Testis (tissue), 3 donors: ENCODE measurements around the gene TBC1D13. TPM values are rescaled to one million over a fixed set of nuclear protein-coding genes. Genes with fewer than 3 reads are reported as not detected.
"Not testable (repeated sequence)": the region's sequence is repeated elsewhere in the genome, so short reads cannot be mapped to it uniquely, and the experiment has no call there.

Experiments used
- DNase-seq: peaks from one replicate; pipeline ENCODE4 v3.0.0-alpha.2; 2019
- H3K27ac ChIP-seq, 2 donors: fragments of 200-600 bp; sonication (generic); one replicate each; pipeline ENCODE4 v1.5.1; 2019
- H3K27me3 ChIP-seq: fragments of 200-600 bp; sonication (generic); one replicate; pipeline ENCODE4 v1.5.1; 2019
- H3K36me3 ChIP-seq: fragments of 200-600 bp; sonication (generic); one replicate; pipeline ENCODE4 v1.5.1; 2017; ENCODE audit warnings: low read depth; ENCODE audit errors: missing control alignments
- H3K4me1 ChIP-seq: fragments of 200-600 bp; sonication (generic); one replicate; pipeline ENCODE4 v1.5.1; 2019
- H3K4me3 ChIP-seq, 2 donors: fragments of 200-600 bp; sonication (generic); one replicate each; pipeline ENCODE4 v1.5.1; 2017 to 2019
- H3K9me3 ChIP-seq: fragments of 200-600 bp; sonication (generic); one replicate; pipeline ENCODE4 v1.5.1; 2017
- CTCF ChIP-seq, 3 experiments: fragments of 450-650 bp in 2 of 3; fragments of 200-600 bp in 1 of 3; sonication (generic) in 1 of 3; IDR thresholded peaks; one replicate each; pipeline ENCODE4 v1.5.1; 2016 to 2019; ENCODE audit warnings: antibody characterized with exemption in 3 of 3, mild to moderate bottlenecking in 2 of 3, moderate library complexity in 1 of 3
- POLR2A ChIP-seq: fragments of 450-650 bp; IDR thresholded peaks from one replicate; pipeline ENCODE4 v1.6.1; 2017; ENCODE audit warnings: antibody characterized with exemption, mild to moderate bottlenecking, moderate library complexity
- WGBS, 2 donors: methylation state at CpG; one replicate each; pipeline ENCODE4 v1.1.5; 2018; 5-methylcytosine and 5-hydroxymethylcytosine counted together
- intact Hi-C: fragments of 100-400 bp; cut with DNase I; formaldehyde crosslinking; loops from one replicate; pipeline ENCODE4 v1.15.1; 2023; ENCODE audit warnings: low total_unique reads
- polyA plus RNA-seq: library from polyadenylated mRNA; stranded (reverse); fragments of 350-450 nt; fragmentation: Illumina TruSeq; extraction: RNeasy Lipid Tissue Mini Kit (QIAGEN cat#74804); gene quantifications from one replicate; pipeline ENCODE4 v1.2.3, GENCODE V29; 2014; ENCODE audit warnings: low read depth, low replicate concordance; ENCODE audit not compliant: insufficient read depth
- total RNA-seq, 2 donors: library from RNA; depleted of rRNA; stranded (reverse); fragments of >200 nt; gene quantifications; one replicate each; pipeline ENCODE4 v1.2.3, GENCODE V29; 2016

Gene TBC1D13
- total and polyA plus RNA-seq, 3 donors from 2014 or later = 14.3 to 15.7 (median 15.5) TPM

- whole genome bisulfite sequencing, 2 donors = 86 to 93% methylated on average over 11 to 14 of the region's 14 CpGs
- H3K4me3 ChIP-seq = no peak overlapping the region
- no peak overlapping the region for H3K27ac ChIP-seq
- no peaks in the 10 kb centered on the region for H3K4me1 ChIP-seq
- H3K36me3 ChIP-seq = no peaks in the 10 kb centered on the region
- DNase-seq = no peak
- no peaks in the 10 kb centered on the region for H3K27me3 ChIP-seq
- TF ChIP-seq CTCF (IDR thresholded peaks at IDR 0.05) (no peak), POLR2A (no peak)
- no peaks in the 10 kb centered on the region for H3K9me3 ChIP-seq
- intact Hi-C loops = no loop called here
Measured at GRCh38 chr9:128836509-128837145, 49.6 kb downstream of the TBC1D13 start.

GRCh38 chr9:128838338-128838737, 51.3 kb downstream of the TBC1D13 start:
- H3K9me3 ChIP-seq = no peaks in the 10 kb centered on the region
- 79 to 100% methylated on average over 3 of the region's 3 CpGs for WGBS, 2 donors
- no peaks in the 10 kb centered on the region for H3K27me3 ChIP-seq
- no peak for DNase-seq
- intact Hi-C loops = no loop called here
- H3K4me1 ChIP-seq = no peaks in the 10 kb centered on the region
- TF ChIP-seq POLR2A (no peak), CTCF (IDR thresholded peaks at IDR 0.05) (no peak)
- no peaks in the 10 kb centered on the region for H3K36me3 ChIP-seq
- H3K4me3 ChIP-seq = no peak overlapping the region
- H3K27ac ChIP-seq = no peak overlapping the region

- WGBS, 2 donors = 92 to 97% methylated on average over 1 of the region's 1 CpG
- intact Hi-C loops = no loop called here
- no peak for TF ChIP-seq POLR2A
- TF ChIP-seq CTCF (IDR thresholded peaks at IDR 0.05) = no peak
- Histone ChIP-seq H3K27ac (no peak overlapping the region), H3K4me1 (no peaks in the 10 kb centered on the region), H3K9me3 (no peaks in the 10 kb centered on the region), H3K36me3 (no peaks in the 10 kb centered on the region), H3K4me3 (no peak overlapping the region), H3K27me3 (no peaks in the 10 kb centered on the region)
- DNase-seq = no peak
Measured at GRCh38 chr9:128840524-128840923, 53.5 kb downstream of the TBC1D13 start.

DNA sequence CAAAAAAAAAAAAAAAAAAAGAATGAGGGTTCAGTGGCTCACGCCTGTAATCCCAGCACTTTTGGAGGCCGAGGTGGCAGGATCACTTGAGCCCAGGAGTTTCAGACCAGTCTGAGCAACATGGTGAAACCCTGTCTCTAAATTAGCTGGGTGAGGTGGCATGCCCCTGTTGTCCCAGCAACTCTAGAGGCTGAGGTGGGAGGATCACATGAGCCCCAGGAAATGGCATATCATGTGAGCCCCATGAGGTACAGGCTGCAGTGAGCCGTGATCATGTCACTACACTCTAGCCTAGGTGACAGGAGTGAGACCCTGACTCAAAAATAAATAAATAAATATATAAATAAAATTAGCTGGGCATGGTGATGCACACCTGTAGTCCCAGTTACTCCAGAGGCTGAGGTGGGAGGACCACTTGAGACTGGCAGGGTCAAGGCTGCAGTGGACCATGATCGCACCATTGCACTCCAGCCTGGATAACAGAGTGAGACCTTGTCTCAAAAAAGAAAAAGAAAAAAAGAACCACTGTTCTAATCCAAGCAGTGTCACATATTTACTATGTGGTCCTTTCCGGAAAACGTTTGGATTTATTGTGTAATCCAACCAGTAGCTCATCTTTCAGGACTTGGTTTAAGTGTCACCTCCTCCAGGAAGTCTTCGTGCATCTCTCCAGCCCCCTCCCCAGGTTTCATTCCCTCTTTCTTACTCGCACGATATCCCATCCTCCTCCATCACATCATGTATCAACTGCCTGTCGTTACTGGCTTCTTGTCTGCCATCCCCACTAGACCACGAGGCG, 54.8 kb downstream of the TBC1D13 start:
- DNase-seq = no peak
- 90 to 91% methylated on average over 12 of the region's 12 CpGs for WGBS, 2 donors
- TF ChIP-seq POLR2A (no peak), CTCF (IDR thresholded peaks at IDR 0.05) (no peak)
- intact Hi-C loops = no loop called here
- no peaks in the 10 kb centered on the region for H3K4me1 ChIP-seq
- H3K9me3 ChIP-seq = no peaks in the 10 kb centered on the region
- no peak overlapping the region for H3K27ac ChIP-seq
- no peak overlapping the region for H3K4me3 ChIP-seq
- no peaks in the 10 kb centered on the region for H3K27me3 ChIP-seq
- H3K36me3 ChIP-seq = no peaks in the 10 kb centered on the region

- DNase-seq, intact Hi-C loops, H3K4me1 ChIP-seq, H3K36me3 ChIP-seq, H3K9me3 ChIP-seq, H3K27me3 ChIP-seq, H3K4me3 ChIP-seq, H3K27ac ChIP-seq: not testable (repeated sequence)
- 94 to 95% methylated on average over 7 of the region's 7 CpGs for WGBS, 2 donors
Measured at GRCh38 chr9:128843171-128843570, 56.1 kb downstream of the TBC1D13 start.
